Gastrocnemius medialis (tissue), 4 donors: Measurements from ENCODE around the gene RUNX3. TPM values are rescaled to one million over a fixed set of nuclear protein-coding genes. Genes with fewer than 3 reads are reported as not detected.

Experiments
- ATAC-seq, 2 donors: fragments of 150-250 bp; one replicate each; pipeline ENCODE4 v1.9.1; 2016
- DNase-seq, 2 donors: peaks; one replicate each; pipeline ENCODE4 v3.0.0-alpha.2; 2019
- H3K27ac ChIP-seq, 4 donors: fragments of 200-600 bp; sonication (generic); 1 replicate in 1 of 4; 2 replicates in 3 of 4; pipeline ENCODE4 v1.5.1; 2016 to 2018; ENCODE audit warnings: mild to moderate bottlenecking in 2 of 4, moderate library complexity in 1 of 4
- H3K27me3 ChIP-seq, 3 donors: fragments of 200-600 bp; sonication (generic) in 2 of 3; 1 replicate in 1 of 3; 2 replicates in 2 of 3; pipeline versions ENCODE4 v1.5.1 to v1.6.0; 2016 to 2019; ENCODE audit warnings: mild to moderate bottlenecking in 1 of 3, moderate library complexity in 1 of 3
- H3K36me3 ChIP-seq, 2 donors: fragments of 200-600 bp; sonication (generic) in 1 of 2; one replicate each; pipeline ENCODE4 v1.5.1; 2017 to 2018
- H3K4me1 ChIP-seq, 2 donors: fragments of 200-600 bp; sonication (generic) in 1 of 2; one replicate each; pipeline ENCODE4 v1.5.1; 2016 to 2017; ENCODE audit warnings: mild to moderate bottlenecking in 2 of 2
- H3K4me3 ChIP-seq, 4 donors: fragments of 200-600 bp; sonication (generic) in 3 of 4; 1 replicate in 1 of 4; 2 replicates in 3 of 4; pipeline ENCODE4 v1.5.1; 2016 to 2019; ENCODE audit warnings: mild to moderate bottlenecking in 2 of 4
- H3K9me3 ChIP-seq, 3 donors: fragments of 200-600 bp; sonication (generic) in 2 of 3; 1 replicate in 1 of 3; 2 replicates in 2 of 3; pipeline ENCODE4 v1.5.1; 2016 to 2019
- CTCF ChIP-seq, 5 experiments: fragments of 450-650 bp in 3 of 5; fragments of 200-600 bp in 2 of 5; sonication (generic) in 2 of 5; IDR thresholded peaks in 4 of 5; conservative IDR thresholded peaks in 1 of 5; 1 replicate in 4 of 5; 2 replicates in 1 of 5; pipeline ENCODE4 v1.5.1; 2016 to 2019; ENCODE audit warnings: antibody characterized with exemption in 5 of 5, mild to moderate bottlenecking in 3 of 5, moderate library complexity in 3 of 5
- POLR2A ChIP-seq, 2 donors: fragments of 450-650 bp; IDR thresholded peaks; one replicate each; pipeline ENCODE4 v1.6.1; 2017; ENCODE audit warnings: antibody characterized with exemption in 2 of 2, mild to moderate bottlenecking in 2 of 2, moderate library complexity in 2 of 2
- in situ Hi-C, 4 donors: fragments of 200-750 bp; cut with MboI; loops; one replicate each; pipeline versions ENCODE4 v1.15.0 to v1.8.0; 2017; ENCODE audit warnings: low sequenced_read_pairs in 4 of 4
- intact Hi-C: fragments of 100-400 bp; cut with DNase I; formaldehyde crosslinking; loops from one replicate; pipeline ENCODE4 v1.15.1; 2023; ENCODE audit warnings: low total_unique reads
- total RNA-seq, 4 donors: library from RNA; depleted of rRNA; stranded (reverse); fragments of >200 nt; gene quantifications; one replicate each; pipeline versions ENCODE4 v1.1.0 to v1.2.3, GENCODE V29; 2016

The RUNX3 gene
- total RNA-seq, 4 donors from 2014 or later = 0.13 to 1.9 (median 0.74) TPM

GRCh38 chr1:24862775-24863483 is 67.1 kb downstream of the RUNX3 start:
- Histone ChIP-seq H3K27ac (no peak overlapping the region), H3K4me3 (no peak overlapping the region), H3K4me1 (no peaks in the 10 kb centered on the region), H3K27me3 (peaks cover 5 to 17% (median 14%) of the 10 kb centered on the region in 3 donors), H3K9me3 (no peaks in the 10 kb centered on the region), H3K36me3 (no peaks in the 10 kb centered on the region)
- DNase-seq (no peak), ATAC-seq (no peak)
- intact Hi-C loops (no loop called here), in situ Hi-C loops (no loop called here)
- TF ChIP-seq CTCF (IDR thresholded peaks at IDR 0.05 in 4 of 5, conservative IDR thresholded peaks at IDR 0.05 in 1 of 5) = no peak
- TF ChIP-seq POLR2A (IDR thresholded peaks at IDR 0.05) = no peak

GRCh38 chr1:24861821-24862727 is 68.0 kb downstream of the RUNX3 start:
- TF ChIP-seq CTCF (IDR thresholded peaks at IDR 0.05 in 4 of 5, conservative IDR thresholded peaks at IDR 0.05 in 1 of 5) = no peak
- DNase-seq = no peak
- no peak overlapping the region for H3K4me3 ChIP-seq
- no peak overlapping the region for H3K27ac ChIP-seq
- in situ Hi-C loops (no loop called here), intact Hi-C loops (no loop called here)
- no peaks in the 10 kb centered on the region for H3K9me3 ChIP-seq
- H3K4me1 ChIP-seq = no peaks in the 10 kb centered on the region
- no peaks in the 10 kb centered on the region for H3K36me3 ChIP-seq
- ATAC-seq = no peak
- peaks cover 0 to 9% (median 5%) of the 10 kb centered on the region in 3 donors for H3K27me3 ChIP-seq

- no peak overlapping the region for H3K4me3 ChIP-seq
- ATAC-seq (no peak), DNase-seq (no peak)
- no peak for TF ChIP-seq CTCF (IDR thresholded peaks at IDR 0.05 in 4 of 5, conservative IDR thresholded peaks at IDR 0.05 in 1 of 5)
- TF ChIP-seq POLR2A (IDR thresholded peaks at IDR 0.05) = no peak
- no peaks in the 10 kb centered on the region for H3K4me1 ChIP-seq
- in situ Hi-C loops = no loop called here
- peaks cover 0 to 5% (median 3%) of the 10 kb centered on the region in 3 donors for H3K27me3 ChIP-seq
- intact Hi-C loops = no loop called here
- H3K36me3 ChIP-seq = no peaks in the 10 kb centered on the region
- no peaks in the 10 kb centered on the region for H3K9me3 ChIP-seq
- H3K27ac ChIP-seq = no peak overlapping the region
Measured at GRCh38 chr1:24860841-24861240, 69.2 kb downstream of the RUNX3 start.

GRCh38 chr1:24859063-24860010 is 70.7 kb downstream of the RUNX3 start:
- H3K27ac ChIP-seq = no peak overlapping the region
- peaks cover 0 to 5% (median 3%) of the 10 kb centered on the region in 3 donors for H3K27me3 ChIP-seq
- no peaks in the 10 kb centered on the region for H3K36me3 ChIP-seq
- in situ Hi-C loops = loop anchor here in 1 of 4 donors (10.0 kb wide), 2 partner anchors 245 to 345 kb away; no protein-coding TSS in a partner anchor
- no peak overlapping the region for H3K4me3 ChIP-seq
- no peaks in the 10 kb centered on the region for H3K4me1 ChIP-seq
- no peak for TF ChIP-seq CTCF (IDR thresholded peaks at IDR 0.05 in 4 of 5, conservative IDR thresholded peaks at IDR 0.05 in 1 of 5)
- TF ChIP-seq POLR2A (IDR thresholded peaks at IDR 0.05) = no peak
- no peaks in the 10 kb centered on the region for H3K9me3 ChIP-seq
- intact Hi-C loops = no loop called here
- ATAC-seq (no peak), DNase-seq (no peak)
